Activated CD8-positive, alpha-beta memory T cell treated with anti-CD3 and anti-CD28 coated beads for 4 hours (primary cell): ENCODE results near the gene EYS.
"Not testable (repeated sequence)": the region's sequence is repeated elsewhere in the genome, so short reads cannot be mapped to it uniquely, and the experiment has no call there.

Experiments
- DNase-seq, 2 donors: peaks; one replicate each; pipeline ENCODE4 v3.0.0-alpha.2; 2020; ENCODE audit warnings: low read depth in 2 of 2

EYS gene

GRCh38 chr6:63910863-63911551, 1796.0 kb downstream of the EYS start:
- DNase-seq = no peak

DNA sequence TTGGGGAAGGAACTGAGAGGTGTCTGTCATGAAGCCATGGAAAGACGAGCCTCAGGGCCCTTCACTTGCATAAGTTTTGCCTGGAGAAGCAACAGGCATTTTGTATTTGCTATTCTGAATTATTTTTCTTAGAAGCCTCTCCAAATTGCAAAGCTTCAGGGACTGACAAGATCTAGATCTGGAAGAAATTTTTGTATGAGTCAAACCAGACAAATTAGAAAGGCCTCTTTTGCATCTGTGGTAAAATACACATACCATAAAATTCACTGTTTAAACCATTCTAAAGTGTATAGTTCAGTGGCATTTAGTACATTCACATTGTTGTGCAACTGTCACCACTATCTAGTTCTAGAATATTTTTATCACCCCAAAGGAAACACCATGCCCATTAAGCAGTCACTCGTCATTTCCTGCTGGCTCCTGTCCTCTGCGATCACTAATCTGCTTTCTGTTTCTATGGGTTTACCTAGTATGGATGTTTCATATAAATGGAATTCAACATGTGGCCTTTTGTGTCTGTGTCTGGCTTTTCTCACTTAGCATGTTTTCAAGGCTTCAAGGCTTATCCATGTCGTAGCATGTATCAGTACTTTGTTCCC, 1802.3 kb downstream of the EYS start:
- no peak for DNase-seq

DNA sequence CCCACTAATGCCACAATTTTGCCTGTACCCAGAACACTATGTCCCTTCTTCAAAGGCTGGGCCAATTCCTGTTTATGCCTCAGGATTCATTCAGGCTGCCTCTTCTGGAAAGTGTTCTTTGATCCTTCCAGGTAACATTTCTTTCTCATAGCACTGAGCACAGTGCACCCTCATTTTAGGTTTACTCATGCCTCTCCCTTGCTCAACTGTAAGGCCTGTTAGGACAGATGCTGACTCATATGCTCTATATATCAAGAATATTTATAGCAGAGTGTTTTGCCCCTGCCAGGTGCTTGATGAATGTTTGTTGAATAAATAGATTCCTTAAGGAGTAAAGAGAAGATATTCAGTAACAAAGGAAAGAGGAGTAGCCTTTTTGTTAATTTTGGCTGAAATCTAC, 1807.5 kb downstream of the EYS start:
- DNase-seq = no peak

- DNase-seq = no peak
Observed at GRCh38 chr6:63897952-63898351, 1809.1 kb downstream of the EYS start.

DNA sequence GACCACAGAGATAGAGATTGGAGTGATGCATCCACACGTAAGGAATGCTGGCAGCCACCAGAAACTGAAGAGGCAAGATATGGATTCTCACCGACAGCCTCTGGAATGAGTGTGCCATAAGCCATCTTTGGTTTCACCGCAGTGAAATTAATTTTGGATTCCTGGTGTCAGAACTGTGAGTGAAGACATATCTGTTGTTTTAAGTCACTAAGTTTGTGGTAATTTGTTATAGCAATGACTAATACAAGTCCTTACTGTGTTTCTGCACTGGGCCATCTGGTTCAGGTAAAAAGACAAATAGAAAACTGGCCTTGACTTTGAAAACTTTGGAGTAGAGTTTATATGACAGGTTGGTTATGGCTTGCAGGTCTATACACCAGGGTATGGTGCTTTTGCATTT, 1809.6 kb downstream of the EYS start:
- no peak for DNase-seq

DNA sequence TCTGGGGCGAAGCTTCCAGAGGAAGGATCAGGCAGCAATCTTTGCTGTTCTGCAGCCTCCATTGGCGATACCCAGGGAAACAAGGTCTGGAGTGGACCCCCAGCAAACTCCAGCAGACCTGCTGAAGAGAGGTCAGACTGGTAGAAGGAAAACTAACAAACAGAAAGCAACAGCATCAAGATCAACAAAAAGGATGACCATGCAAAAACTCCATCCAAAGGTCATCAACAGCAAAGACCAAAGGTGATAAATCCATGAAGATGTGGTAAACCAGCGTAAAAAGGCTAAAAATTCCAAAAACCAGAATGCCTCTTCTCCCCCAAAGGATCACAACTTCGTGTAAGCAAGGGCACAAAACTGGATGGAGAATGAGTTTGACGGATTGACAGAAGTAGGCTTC, 1818.6 kb downstream of the EYS start:
- no peak for DNase-seq

GRCh38 chr6:63887804-63888203, 1819.2 kb downstream of the EYS start:
- DNase-seq = not testable (repeated sequence)

DNA sequence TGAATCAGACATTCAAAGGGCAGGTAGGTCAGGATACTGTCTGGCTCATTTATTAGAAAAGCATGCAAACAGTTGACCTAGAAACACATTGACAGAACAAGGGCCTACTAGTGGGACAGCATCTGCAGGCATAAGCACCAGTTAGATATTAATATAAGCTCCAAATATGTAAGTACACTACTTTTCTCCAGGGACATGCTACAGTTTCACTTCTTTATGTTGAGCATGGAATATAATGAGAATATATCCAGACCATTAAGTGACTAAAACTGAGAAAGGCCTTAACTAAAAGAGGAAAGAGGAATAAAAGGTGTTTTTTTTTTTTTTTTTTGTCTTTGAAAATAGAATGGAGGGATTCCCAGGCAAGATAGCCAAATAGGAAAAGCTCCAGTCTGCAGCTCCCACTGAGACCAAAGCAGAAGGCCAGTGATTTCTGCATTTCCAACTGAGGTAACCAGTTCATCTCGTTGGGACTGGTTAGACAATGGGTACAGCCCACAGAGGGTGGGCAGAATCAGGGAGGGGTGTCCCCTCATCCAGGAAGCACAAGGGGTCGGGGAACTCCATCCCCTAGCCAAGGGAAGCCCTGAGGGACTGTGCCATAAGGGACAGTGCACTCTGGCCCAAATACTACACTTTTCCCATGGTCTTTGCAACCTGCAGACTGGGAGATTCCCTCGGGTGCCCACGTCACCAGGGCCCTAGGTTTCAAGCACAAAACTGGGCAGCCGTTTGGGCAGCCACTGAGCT, 1819.8 kb downstream of the EYS start:
- DNase-seq = no peak

GRCh38 chr6:63886341-63886740, 1820.7 kb downstream of the EYS start:
- no peak for DNase-seq

DNA sequence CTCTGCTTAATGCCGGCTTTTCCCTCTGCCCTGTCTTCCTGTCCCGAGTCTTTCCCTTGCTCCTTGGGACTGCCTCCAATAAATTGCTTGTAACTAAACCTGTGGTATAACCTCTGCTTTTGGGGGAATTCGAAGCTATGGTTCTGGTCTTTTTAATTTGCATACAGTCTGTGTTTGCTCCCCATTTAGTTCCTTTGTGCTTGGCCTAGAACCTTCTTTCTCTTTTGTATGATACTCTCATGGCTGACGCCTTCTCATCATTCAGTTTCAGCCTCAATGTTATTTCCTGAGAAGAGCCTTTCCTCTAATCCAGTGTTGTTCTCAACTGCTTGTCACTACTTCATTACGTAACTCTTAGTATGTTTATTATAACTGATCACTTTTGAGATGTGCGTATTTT, 1823.4 kb downstream of the EYS start:
- no peak for DNase-seq

DNA sequence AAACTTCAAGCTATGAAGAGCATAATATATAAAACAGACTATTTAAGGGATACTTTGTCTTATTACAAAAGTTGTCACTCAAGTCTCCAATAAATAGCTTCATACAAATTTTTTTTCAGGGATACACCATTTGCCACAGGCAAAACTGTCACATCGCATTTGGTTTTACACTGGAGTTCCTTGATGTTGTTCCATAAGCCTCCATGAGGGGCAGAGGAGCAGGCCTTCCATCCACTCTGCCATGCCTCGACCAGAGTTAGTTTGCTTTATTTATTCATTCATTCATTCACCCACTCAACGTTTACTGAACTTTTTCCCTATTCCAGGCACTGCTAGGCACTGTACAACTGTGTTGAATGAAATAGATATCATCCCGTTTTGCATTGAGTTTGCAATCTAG, 1824.8 kb downstream of the EYS start:
- no peak for DNase-seq

DNA sequence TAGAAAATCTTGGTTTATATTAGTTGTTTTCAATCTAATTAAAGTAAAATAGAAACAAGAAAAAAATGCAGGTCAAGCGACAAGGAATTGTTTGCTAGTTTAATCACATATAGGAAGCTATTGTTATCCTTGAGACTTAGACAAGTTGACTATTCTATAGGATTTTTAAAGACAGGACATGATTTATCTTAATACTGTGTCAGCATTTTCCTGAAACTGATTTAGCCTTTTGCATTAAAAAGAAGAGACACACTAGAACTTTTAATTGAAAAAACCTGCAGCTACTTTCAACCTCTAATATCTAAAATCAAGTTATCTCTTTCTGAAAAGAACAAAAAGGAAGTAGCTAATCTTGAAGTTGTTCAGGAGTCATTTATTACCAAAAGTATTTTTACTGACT, 1825.2 kb downstream of the EYS start:
- DNase-seq = no peak

DNA sequence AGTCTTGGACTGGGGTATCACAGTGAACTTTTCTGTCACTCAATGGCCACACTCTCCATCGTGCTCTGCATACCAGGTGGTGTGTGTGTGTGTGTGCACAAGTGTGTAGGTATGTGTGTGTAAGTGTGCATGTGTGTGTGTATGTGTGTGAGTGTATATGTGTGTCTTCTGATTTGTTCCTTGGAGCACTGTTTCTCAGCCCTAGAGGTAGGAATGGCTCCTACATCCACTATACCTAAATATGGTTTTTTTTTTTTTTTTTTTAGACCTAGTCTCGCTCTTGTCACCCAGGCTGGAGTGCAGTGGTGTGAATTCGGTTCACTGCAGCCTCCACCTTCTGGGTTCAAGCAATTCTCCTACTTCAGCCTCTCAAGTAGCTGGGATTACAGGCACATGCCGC, 1834.8 kb downstream of the EYS start:
- DNase-seq = no peak

GRCh38 chr6:63868351-63868750, 1838.7 kb downstream of the EYS start:
- no peak for DNase-seq

GRCh38 chr6:63864671-63865318, 1842.2 kb downstream of the EYS start:
- DNase-seq = no peak

GRCh38 chr6:63864061-63864460, 1843.0 kb downstream of the EYS start:
- DNase-seq = no peak

- no peak for DNase-seq
Observed at GRCh38 chr6:63862486-63863198, 1844.4 kb downstream of the EYS start.

- no peak for DNase-seq
Observed at GRCh38 chr6:63859528-63859927, 1847.5 kb downstream of the EYS start.

- DNase-seq = no peak
Observed at GRCh38 chr6:63858691-63859090, 1848.3 kb downstream of the EYS start.

GRCh38 chr6:63856271-63856670, 1850.8 kb downstream of the EYS start:
- no peak for DNase-seq

GRCh38 chr6:63844287-63844686, 1862.7 kb downstream of the EYS start:
- no peak for DNase-seq

DNA sequence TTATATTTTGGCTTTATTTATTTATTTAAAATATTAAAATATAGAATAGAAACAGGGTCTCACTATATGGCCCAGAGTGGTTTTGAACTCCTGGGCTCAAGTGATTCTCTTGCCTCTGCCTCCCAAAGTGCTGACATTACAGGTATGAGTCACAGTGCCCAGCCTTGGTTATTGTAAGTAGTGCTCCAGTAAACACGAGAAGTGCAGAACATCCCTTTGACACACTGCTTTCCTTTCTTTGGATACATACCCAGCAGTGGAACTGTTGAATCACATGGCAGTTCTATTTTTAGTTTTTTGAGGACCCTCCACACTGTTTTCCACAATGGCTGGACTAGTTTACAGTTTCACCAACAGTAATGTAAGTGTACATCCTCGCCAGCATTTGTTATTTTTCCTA, 1867.5 kb downstream of the EYS start:
- no peak for DNase-seq
